HepG2 (cell line): Measurements from ENCODE around the gene C1QTNF1. TPM values are rescaled to one million over a fixed set of nuclear protein-coding genes. Genes with fewer than 3 reads are reported as not detected.

Source experiments
- ARNTL ChIP-seq: sonication (generic); formaldehyde crosslinking; IDR thresholded peaks from 2 replicates; pipeline ENCODE4 v1.4.0; 2020; ENCODE audit warnings: mild to moderate bottlenecking, missing genetic modification reagents
- CBX1 ChIP-seq: IDR thresholded peaks from one replicate; pipeline ENCODE4 v1.6.1; 2016; ENCODE audit warnings: antibody characterized with exemption, low read depth
- EEA1 ChIP-seq: sonication (generic); formaldehyde crosslinking; IDR thresholded peaks from 2 replicates; pipeline ENCODE4 v1.5.1; 2020; ENCODE audit warnings: mild to moderate bottlenecking, missing genetic modification reagents, borderline replicate concordance
- EHMT2 ChIP-seq: fragments of 200-600 bp; sonication (generic); IDR thresholded peaks from 2 replicates; pipeline ENCODE4 v1.7.0; 2017; ENCODE audit warnings: antibody characterized with exemption, low read depth, low read length, borderline replicate concordance
- FOSL1 ChIP-seq: sonication (generic); formaldehyde crosslinking; IDR thresholded peaks from 2 replicates; pipeline ENCODE4 v1.9.0; 2021; ENCODE audit warnings: missing genetic modification reagents, borderline replicate concordance
- FOXC1 ChIP-seq: sonication (generic); formaldehyde crosslinking; IDR thresholded peaks from 2 replicates; pipeline ENCODE4 v1.8.0; 2022; ENCODE audit warnings: mild to moderate bottlenecking, missing genetic modification reagents, borderline replicate concordance
- FOXP1 ChIP-seq, 2 experiments: fragments of 450-650 bp in 1 of 2; IDR thresholded peaks; 2 replicates each; pipeline ENCODE4 v1.6.1; 2017 to 2018; ENCODE audit warnings: antibody characterized with exemption in 1 of 2
- HNRNPL ChIP-seq: fragments of 200-400 bp; formaldehyde crosslinking; IDR thresholded peaks from 2 replicates; pipeline ENCODE4 v1.6.1; 2017; ENCODE audit warnings: mild to moderate bottlenecking, low read depth, low read length
- IRF2 ChIP-seq: IDR thresholded peaks from 2 replicates; pipeline ENCODE4 v1.6.1; 2018; ENCODE audit warnings: missing genetic modification reagents, missing compliant biosample characterization
- KLF6 ChIP-seq: IDR thresholded peaks from 2 replicates; pipeline ENCODE4 v1.8.0; 2016; ENCODE audit warnings: missing biosample characterization, missing genetic modification reagents
- MXD4 ChIP-seq: IDR thresholded peaks from 2 replicates; pipeline ENCODE4 v1.6.1; 2016; ENCODE audit warnings: mild to moderate bottlenecking, missing biosample characterization, missing genetic modification reagents
- RFX1 ChIP-seq: fragments of 450-650 bp; IDR thresholded peaks from 2 replicates; pipeline ENCODE4 v1.6.1; 2017
- RFX3 ChIP-seq: IDR thresholded peaks from 2 replicates; pipeline ENCODE4 v1.6.1; 2016; ENCODE audit warnings: missing biosample characterization, missing genetic modification reagents
- SIX4 ChIP-seq: sonication (generic); formaldehyde crosslinking; IDR thresholded peaks from 2 replicates; pipeline ENCODE4 v1.4.0; 2020; ENCODE audit warnings: missing genetic modification reagents
- SOX6 ChIP-seq, 2 experiments: fragments of 450-650 bp in 1 of 2; sonication (generic) in 1 of 2; formaldehyde crosslinking in 1 of 2; IDR thresholded peaks; 2 replicates each; pipeline versions ENCODE4 v1.4.0 to v1.6.1; 2017 to 2020; ENCODE audit warnings: antibody characterized with exemption in 1 of 2, mild to moderate bottlenecking in 1 of 2, missing genetic modification reagents in 1 of 2
- TCF7L2 ChIP-seq: IDR thresholded peaks from 2 replicates; pipeline ENCODE4 v1.6.1; 2011; ENCODE audit warnings: mild to moderate bottlenecking, low read depth, low read length, moderate library complexity
- TRIM24 ChIP-seq: sonication (generic); formaldehyde crosslinking; IDR thresholded peaks from 2 replicates; pipeline ENCODE4 v1.8.0; 2022; ENCODE audit warnings: mild to moderate bottlenecking, missing genetic modification reagents
- ZBTB1 ChIP-seq: sonication (generic); formaldehyde crosslinking; IDR thresholded peaks from 2 replicates; pipeline ENCODE4 v1.4.0; 2020; ENCODE audit warnings: missing genetic modification reagents, borderline replicate concordance
- ZC3H13 ChIP-seq: sonication (generic); formaldehyde crosslinking; IDR thresholded peaks from 2 replicates; pipeline ENCODE4 v1.8.1; 2023; ENCODE audit warnings: mild to moderate bottlenecking, missing genetic modification reagents, moderate library complexity
- ZFP82 ChIP-seq: sonication (generic); formaldehyde crosslinking; IDR thresholded peaks from 2 replicates; pipeline ENCODE4 v1.5.1; 2020; ENCODE audit warnings: mild to moderate bottlenecking, missing genetic modification reagents, borderline replicate concordance
- ZNF235 ChIP-seq: sonication (generic); formaldehyde crosslinking; IDR thresholded peaks from 2 replicates; pipeline ENCODE4 v1.8.1; 2023; ENCODE audit warnings: mild to moderate bottlenecking, missing genetic modification reagents, borderline replicate concordance
- ZNF337 ChIP-seq: sonication (generic); formaldehyde crosslinking; IDR thresholded peaks from 2 replicates; pipeline ENCODE4 v1.5.1; 2020; ENCODE audit warnings: missing genetic modification reagents, low read depth, mild to moderate bottlenecking, borderline replicate concordance
- ZNF569 ChIP-seq: sonication (generic); formaldehyde crosslinking; IDR thresholded peaks from 2 replicates; pipeline ENCODE4 v1.5.0; 2020; ENCODE audit warnings: mild to moderate bottlenecking, missing genetic modification reagents, moderate library complexity, borderline replicate concordance
- ZNF629 ChIP-seq: sonication (generic); formaldehyde crosslinking; conservative IDR thresholded peaks from 2 replicates; pipeline ENCODE4 v1.5.0; 2020; ENCODE audit warnings: missing genetic modification reagents
- ZNF766 ChIP-seq: sonication (generic); formaldehyde crosslinking; IDR thresholded peaks from 2 replicates; pipeline ENCODE4 v1.5.0; 2020; ENCODE audit warnings: missing genetic modification reagents, borderline replicate concordance
- ZNF780A ChIP-seq: sonication (generic); formaldehyde crosslinking; IDR thresholded peaks from 2 replicates; pipeline ENCODE4 v1.8.0; 2022; ENCODE audit warnings: mild to moderate bottlenecking, missing genetic modification reagents, moderate library complexity
- ZNF879 ChIP-seq: sonication (generic); formaldehyde crosslinking; IDR thresholded peaks from 2 replicates; pipeline ENCODE4 v1.8.1; 2023; ENCODE audit warnings: missing genetic modification reagents
- ZSCAN31 ChIP-seq: sonication (generic); formaldehyde crosslinking; IDR thresholded peaks from 2 replicates; pipeline ENCODE4 v1.5.0; 2020; ENCODE audit warnings: low read depth, mild to moderate bottlenecking, missing genetic modification reagents
- polyA plus RNA-seq, 8 experiments: library from polyadenylated mRNA; depleted of rRNA in 3 of 8; stranded (reverse) in 7 of 8; unstranded in 1 of 8; fragments of >200 nt; fragmentation: Illumina TruSeq in 4 of 8; extraction: Trizol in 4 of 8; gene quantifications; 2 replicates each; pipeline versions ENCODE4 v1.2.1 to v1.2.3, GENCODE V29; 2011 to 2016; ENCODE audit warnings: low read depth in 4 of 8, missing spikeins in 1 of 8, mixed read lengths in 1 of 8; ENCODE audit not compliant: insufficient read depth in 1 of 8
- total RNA-seq, 5 experiments: library from RNA; depleted of rRNA; stranded (reverse); fragments of >200 nt; fragmentation: Illumina TruSeq; extraction: Trizol; gene quantifications; 2 replicates each; pipeline ENCODE4 v1.2.3, GENCODE V29; 2016; ENCODE audit warnings: low read depth in 1 of 5
- TF ChIP-seq, protein P1 (sequence below): sonication (generic); formaldehyde crosslinking; IDR thresholded peaks from 2 replicates; pipeline ENCODE4 v1.4.0; 2020; ENCODE audit warnings: low read depth, mild to moderate bottlenecking, missing genetic modification reagents
- TF ChIP-seq, protein P2 (sequence below): sonication (generic); formaldehyde crosslinking; IDR thresholded peaks from 2 replicates; pipeline ENCODE4 v1.4.0; 2020; ENCODE audit warnings: low read depth, mild to moderate bottlenecking, missing genetic modification reagents
- TF ChIP-seq, protein P3 (sequence below): sonication (generic); formaldehyde crosslinking; IDR thresholded peaks from 2 replicates; pipeline ENCODE4 v1.5.0; 2020; ENCODE audit warnings: missing genetic modification reagents, mild to moderate bottlenecking, borderline replicate concordance

C1QTNF1 gene
- total and polyA plus RNA-seq, 2 of the 13 experiments (the other 11 are each of a cell fraction or from before 2014, with no cell fraction given), result 0.18 to 0.86 TPM

DNA sequence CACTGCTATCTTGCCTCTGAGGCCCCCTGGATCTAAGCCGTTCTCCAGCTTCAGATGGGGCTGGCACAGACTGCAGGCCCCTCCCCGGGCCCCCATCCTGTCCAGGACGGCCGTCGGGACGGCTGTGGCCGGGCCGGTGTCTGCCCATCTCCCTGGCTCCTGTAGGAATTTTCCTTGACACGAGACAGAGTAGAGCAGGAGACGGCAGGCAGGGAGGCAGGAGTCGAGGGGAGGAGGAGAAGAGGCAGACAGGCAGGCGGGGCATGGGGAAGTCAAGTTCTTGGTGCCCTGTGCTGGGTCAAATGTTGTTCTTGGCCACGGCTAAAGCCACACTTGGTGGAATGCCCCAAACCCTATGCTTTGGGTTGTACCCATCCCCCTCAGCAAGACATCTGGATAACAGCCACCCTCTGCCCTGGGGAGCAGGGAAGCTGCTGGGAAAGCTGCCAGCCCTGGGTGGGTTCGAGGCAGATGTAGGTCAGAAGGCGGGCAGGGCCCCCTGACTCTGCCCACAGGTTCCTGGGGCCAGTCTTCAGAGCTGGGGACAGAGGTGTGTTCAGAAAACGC, 4.0 kb downstream of the C1QTNF1 start (continued):
- TF ChIP-seq ZSCAN31 (no peak), ZNF780A (CRISPR knock-in tag) (no peak), SIX4 (no peak), FOXP1 (IDR thresholded peaks at IDR 0.05) (no peak), FOXP1 (CRISPR knock-in tag; IDR thresholded peaks at IDR 0.05) (no peak), ZNF766 (no peak), FOSL1 (no peak), ZNF235 (CRISPR knock-in tag) (no peak), SOX6 (IDR thresholded peaks at IDR 0.05) (no peak), SOX6 (CRISPR knock-in tag; IDR thresholded peaks at IDR 0.05) (0 out of 2 replicates have a peak, but pooled peaks have one; percentile 24), ZFP82 (CRISPR knock-in tag) (0 out of 2 replicates have a peak, but pooled peaks have one; percentile 14), TCF7L2 (no peak), EEA1 (CRISPR knock-in tag) (0 out of 2 replicates have a peak, but pooled peaks have one; percentile 63), TRIM24 (no peak), HNRNPL (peak; percentile 58; the same call in 1 of the 2 replicates), ZNF337 (CRISPR knock-in tag) (no peak), ARNTL (CRISPR knock-in tag) (no peak), RFX1 (no peak), ZNF569 (CRISPR knock-in tag) (no peak), EHMT2 (no peak), MXD4 (CRISPR knock-in tag) (no peak), CBX1 (no peak), FOXC1 (CRISPR knock-in tag) (no peak), ZNF879 (CRISPR knock-in tag) (no peak), ZBTB1 (no peak), IRF2 (CRISPR knock-in tag) (no peak), ZNF629 (CRISPR knock-in tag) (no peak), RFX3 (CRISPR knock-in tag) (no peak), ZC3H13 (CRISPR knock-in tag) (no peak), KLF6 (CRISPR knock-in tag) (no peak)
- TF ChIP-seq, protein P1, sequence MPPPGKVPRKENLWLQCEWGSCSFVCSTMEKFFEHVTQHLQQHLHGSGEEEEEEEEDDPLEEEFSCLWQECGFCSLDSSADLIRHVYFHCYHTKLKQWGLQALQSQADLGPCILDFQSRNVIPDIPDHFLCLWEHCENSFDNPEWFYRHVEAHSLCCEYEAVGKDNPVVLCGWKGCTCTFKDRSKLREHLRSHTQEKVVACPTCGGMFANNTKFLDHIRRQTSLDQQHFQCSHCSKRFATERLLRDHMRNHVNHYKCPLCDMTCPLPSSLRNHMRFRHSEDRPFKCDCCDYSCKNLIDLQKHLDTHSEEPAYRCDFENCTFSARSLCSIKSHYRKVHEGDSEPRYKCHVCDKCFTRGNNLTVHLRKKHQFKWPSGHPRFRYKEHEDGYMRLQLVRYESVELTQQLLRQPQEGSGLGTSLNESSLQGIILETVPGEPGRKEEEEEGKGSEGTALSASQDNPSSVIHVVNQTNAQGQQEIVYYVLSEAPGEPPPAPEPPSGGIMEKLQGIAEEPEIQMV (CRISPR knock-in tag), result no peak
- TF ChIP-seq, protein P2, sequence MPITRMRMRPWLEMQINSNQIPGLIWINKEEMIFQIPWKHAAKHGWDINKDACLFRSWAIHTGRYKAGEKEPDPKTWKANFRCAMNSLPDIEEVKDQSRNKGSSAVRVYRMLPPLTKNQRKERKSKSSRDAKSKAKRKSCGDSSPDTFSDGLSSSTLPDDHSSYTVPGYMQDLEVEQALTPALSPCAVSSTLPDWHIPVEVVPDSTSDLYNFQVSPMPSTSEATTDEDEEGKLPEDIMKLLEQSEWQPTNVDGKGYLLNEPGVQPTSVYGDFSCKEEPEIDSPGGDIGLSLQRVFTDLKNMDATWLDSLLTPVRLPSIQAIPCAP (CRISPR knock-in tag), result no peak
- TF ChIP-seq, protein P3, sequence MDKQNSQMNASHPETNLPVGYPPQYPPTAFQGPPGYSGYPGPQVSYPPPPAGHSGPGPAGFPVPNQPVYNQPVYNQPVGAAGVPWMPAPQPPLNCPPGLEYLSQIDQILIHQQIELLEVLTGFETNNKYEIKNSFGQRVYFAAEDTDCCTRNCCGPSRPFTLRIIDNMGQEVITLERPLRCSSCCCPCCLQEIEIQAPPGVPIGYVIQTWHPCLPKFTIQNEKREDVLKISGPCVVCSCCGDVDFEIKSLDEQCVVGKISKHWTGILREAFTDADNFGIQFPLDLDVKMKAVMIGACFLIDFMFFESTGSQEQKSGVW (CRISPR knock-in tag), result no peak
